Measurements from ENCODE around the gene IER5L.
"Not testable (repeated sequence)": the region's sequence is repeated elsewhere in the genome, so short reads cannot be mapped to it uniquely, and the experiment has no call there.

Gene IER5L

GRCh38 chr9:129202613-129203555 is 24.8 kb upstream of the IER5L start:
- DNase-seq (ENCODE audit: low read depth): no peak

GRCh38 chr9:129201866-129202265 is 23.8 kb upstream of the IER5L start:
- DNase-seq (ENCODE audit: low read depth): no peak

- no peak for DNase-seq (ENCODE audit: low read depth)
Observed at GRCh38 chr9:129201289-129201688, 23.2 kb upstream of the IER5L start.

GRCh38 chr9:129200255-129200654 is 22.2 kb upstream of the IER5L start:
- no peak for DNase-seq (ENCODE audit: low read depth)

- no peak for DNase-seq (ENCODE audit: low read depth)
Observed at GRCh38 chr9:129199044-129199435, 21.0 kb upstream of the IER5L start.

GRCh38 chr9:129198319-129199043 is 20.4 kb upstream of the IER5L start:
- peak; percentile 55 for DNase-seq (ENCODE audit: low read depth)

- DNase-seq (ENCODE audit: low read depth): no peak
Observed at GRCh38 chr9:129197978-129198318, 19.9 kb upstream of the IER5L start.

GRCh38 chr9:129197045-129197444 is 19.0 kb upstream of the IER5L start:
- not testable (repeated sequence) for DNase-seq (ENCODE audit: low read depth)

- DNase-seq (ENCODE audit: low read depth): no peak
Observed at GRCh38 chr9:129195606-129196005, 17.5 kb upstream of the IER5L start.

- no peak for DNase-seq (ENCODE audit: low read depth)
Observed at GRCh38 chr9:129194221-129194620, 16.2 kb upstream of the IER5L start.

GRCh38 chr9:129193655-129194054 is 15.6 kb upstream of the IER5L start:
- no peak for DNase-seq (ENCODE audit: low read depth)

- no peak for DNase-seq (ENCODE audit: low read depth)
Observed at GRCh38 chr9:129191234-129191633, 13.2 kb upstream of the IER5L start.

GRCh38 chr9:129189971-129190370 is 11.9 kb upstream of the IER5L start:
- not testable (repeated sequence) for DNase-seq (ENCODE audit: low read depth)

- DNase-seq (ENCODE audit: low read depth): no peak
Observed at GRCh38 chr9:129187042-129187441, 9.0 kb upstream of the IER5L start.

GRCh38 chr9:129185991-129186390 is 7.9 kb upstream of the IER5L start:
- DNase-seq (ENCODE audit: low read depth): no peak

- DNase-seq (ENCODE audit: low read depth): no peak
Observed at GRCh38 chr9:129185402-129185801, 7.3 kb upstream of the IER5L start.

GRCh38 chr9:129184596-129185122 is 6.6 kb upstream of the IER5L start:
- no peak for DNase-seq (ENCODE audit: low read depth)

GRCh38 chr9:129184219-129184524 is 6.1 kb upstream of the IER5L start:
- no peak for DNase-seq (ENCODE audit: low read depth)

GRCh38 chr9:129183495-129184218 is 5.6 kb upstream of the IER5L start:
- no peak for DNase-seq (ENCODE audit: low read depth)

GRCh38 chr9:129182625-129183494 is 4.8 kb upstream of the IER5L start:
- DNase-seq (ENCODE audit: low read depth): no peak

- no peak for DNase-seq (ENCODE audit: low read depth)
Observed at GRCh38 chr9:129182122-129182521, 4.1 kb upstream of the IER5L start.

GRCh38 chr9:129181246-129181645 is 3.2 kb upstream of the IER5L start:
- DNase-seq (ENCODE audit: low read depth): no peak

Data from GM04503 (cell line).